ENCODE results near the gene ABI3BP.

The ABI3BP gene

GRCh38 chr3:101038393-101038792 lies 45.2 kb upstream of the ABI3BP start:
- H2AFZ ChIP-seq (ENCODE audit: low read length), result 0 out of 2 replicates have a peak overlapping the region, but pooled peaks have one; percentile 6
- H3K27ac ChIP-seq (ENCODE audit: low read length), result no peak overlapping the region; the same call in 1 of the 2 replicates
- peak; percentile 30 for DNase-seq
- H3F3A ChIP-seq (ENCODE audit: insufficient read depth, low read length), result no peaks in the 10 kb centered on the region
- H3K36me3 ChIP-seq (replicated peaks; ENCODE audit: insufficient read depth, low read length), result no peaks in the 10 kb centered on the region
- H3K9me2 ChIP-seq (replicated peaks; ENCODE audit: insufficient read depth, low read length), result no peaks in the 10 kb centered on the region
- TF ChIP-seq EZH2 (optimal IDR thresholded peaks at IDR 0.05; ENCODE audit: low read depth, low read length) (no peak), EZH2phosphoT487 (IDR thresholded peaks at IDR 0.05; ENCODE audit: low read length) (no peak)
- TF ChIP-seq, protein P1, sequence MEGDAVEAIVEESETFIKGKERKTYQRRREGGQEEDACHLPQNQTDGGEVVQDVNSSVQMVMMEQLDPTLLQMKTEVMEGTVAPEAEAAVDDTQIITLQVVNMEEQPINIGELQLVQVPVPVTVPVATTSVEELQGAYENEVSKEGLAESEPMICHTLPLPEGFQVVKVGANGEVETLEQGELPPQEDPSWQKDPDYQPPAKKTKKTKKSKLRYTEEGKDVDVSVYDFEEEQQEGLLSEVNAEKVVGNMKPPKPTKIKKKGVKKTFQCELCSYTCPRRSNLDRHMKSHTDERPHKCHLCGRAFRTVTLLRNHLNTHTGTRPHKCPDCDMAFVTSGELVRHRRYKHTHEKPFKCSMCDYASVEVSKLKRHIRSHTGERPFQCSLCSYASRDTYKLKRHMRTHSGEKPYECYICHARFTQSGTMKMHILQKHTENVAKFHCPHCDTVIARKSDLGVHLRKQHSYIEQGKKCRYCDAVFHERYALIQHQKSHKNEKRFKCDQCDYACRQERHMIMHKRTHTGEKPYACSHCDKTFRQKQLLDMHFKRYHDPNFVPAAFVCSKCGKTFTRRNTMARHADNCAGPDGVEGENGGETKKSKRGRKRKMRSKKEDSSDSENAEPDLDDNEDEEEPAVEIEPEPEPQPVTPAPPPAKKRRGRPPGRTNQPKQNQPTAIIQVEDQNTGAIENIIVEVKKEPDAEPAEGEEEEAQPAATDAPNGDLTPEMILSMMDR (IDR thresholded peaks at IDR 0.05; ENCODE audit: low read length), result no peak
- H3K4me2 ChIP-seq (ENCODE audit: low read depth, low read length), result peak overlapping the region; percentile 40; the same call in 1 of the 2 replicates
- no peaks in the 10 kb centered on the region for H3K9me3 ChIP-seq (replicated peaks; ENCODE audit: insufficient read depth, low read length)
- H3K4me3 ChIP-seq (ENCODE audit: low read length), result no peak overlapping the region
- H3K4me1 ChIP-seq (ENCODE audit: low read length), result peaks cover 7% of the 10 kb centered on the region
- H3K9ac ChIP-seq (ENCODE audit: low read length), result no peak overlapping the region
- H3K79me2 ChIP-seq (ENCODE audit: low read length), result no peaks in the 10 kb centered on the region
- H4K20me1 ChIP-seq (ENCODE audit: insufficient read depth, low read length), result no peaks in the 10 kb centered on the region
- H3K27me3 ChIP-seq (replicated peaks; ENCODE audit: insufficient read depth, low read length), result no peaks in the 10 kb centered on the region

- H3K9me2 ChIP-seq (replicated peaks; ENCODE audit: insufficient read depth, low read length), result no peaks in the 10 kb centered on the region
- H3K9ac ChIP-seq (ENCODE audit: low read length), result no peak overlapping the region
- no peak overlapping the region for H3K4me2 ChIP-seq (ENCODE audit: low read depth, low read length)
- no peak overlapping the region for H3K27ac ChIP-seq (ENCODE audit: low read length)
- H3K79me2 ChIP-seq (ENCODE audit: low read length), result no peaks in the 10 kb centered on the region
- H3K27me3 ChIP-seq (replicated peaks; ENCODE audit: insufficient read depth, low read length), result no peaks in the 10 kb centered on the region
- TF ChIP-seq EZH2 (optimal IDR thresholded peaks at IDR 0.05; ENCODE audit: low read depth, low read length), result no peak
- TF ChIP-seq, protein P1 (IDR thresholded peaks at IDR 0.05; ENCODE audit: low read length), result no peak
- TF ChIP-seq EZH2phosphoT487 (IDR thresholded peaks at IDR 0.05; ENCODE audit: low read length), result no peak
- H3K4me1 ChIP-seq (ENCODE audit: low read length), result peaks cover 7% of the 10 kb centered on the region
- H3K4me3 ChIP-seq (ENCODE audit: low read length), result no peak overlapping the region
- H3K36me3 ChIP-seq (replicated peaks; ENCODE audit: insufficient read depth, low read length), result no peaks in the 10 kb centered on the region
- H3F3A ChIP-seq (ENCODE audit: insufficient read depth, low read length), result no peaks in the 10 kb centered on the region
- DNase-seq, result no peak
- no peaks in the 10 kb centered on the region for H3K9me3 ChIP-seq (replicated peaks; ENCODE audit: insufficient read depth, low read length)
- no peak overlapping the region for H2AFZ ChIP-seq (ENCODE audit: low read length)
- no peaks in the 10 kb centered on the region for H4K20me1 ChIP-seq (ENCODE audit: insufficient read depth, low read length)
These were observed 44.4 kb upstream of the ABI3BP start for GRCh38 chr3:101037613-101038012.

GRCh38 chr3:101036676-101037075 lies 43.5 kb upstream of the ABI3BP start:
- Histone ChIP-seq H2AFZ (ENCODE audit: low read length) (no peak overlapping the region), H4K20me1 (ENCODE audit: insufficient read depth, low read length) (no peaks in the 10 kb centered on the region), H3F3A (ENCODE audit: insufficient read depth, low read length) (no peaks in the 10 kb centered on the region), H3K9me3 (replicated peaks; ENCODE audit: insufficient read depth, low read length) (no peaks in the 10 kb centered on the region), H3K27ac (ENCODE audit: low read length) (no peak overlapping the region), H3K27me3 (replicated peaks; ENCODE audit: insufficient read depth, low read length) (no peaks in the 10 kb centered on the region), H3K4me1 (ENCODE audit: low read length) (peaks cover 7% of the 10 kb centered on the region), H3K36me3 (replicated peaks; ENCODE audit: insufficient read depth, low read length) (no peaks in the 10 kb centered on the region), H3K9me2 (replicated peaks; ENCODE audit: insufficient read depth, low read length) (no peaks in the 10 kb centered on the region), H3K79me2 (ENCODE audit: low read length) (no peaks in the 10 kb centered on the region), H3K4me2 (ENCODE audit: low read depth, low read length) (no peak overlapping the region), H3K9ac (ENCODE audit: low read length) (no peak overlapping the region), H3K4me3 (ENCODE audit: low read length) (no peak overlapping the region)
- TF ChIP-seq EZH2phosphoT487 (IDR thresholded peaks at IDR 0.05; ENCODE audit: low read length), result no peak
- DNase-seq, result no peak

DNA sequence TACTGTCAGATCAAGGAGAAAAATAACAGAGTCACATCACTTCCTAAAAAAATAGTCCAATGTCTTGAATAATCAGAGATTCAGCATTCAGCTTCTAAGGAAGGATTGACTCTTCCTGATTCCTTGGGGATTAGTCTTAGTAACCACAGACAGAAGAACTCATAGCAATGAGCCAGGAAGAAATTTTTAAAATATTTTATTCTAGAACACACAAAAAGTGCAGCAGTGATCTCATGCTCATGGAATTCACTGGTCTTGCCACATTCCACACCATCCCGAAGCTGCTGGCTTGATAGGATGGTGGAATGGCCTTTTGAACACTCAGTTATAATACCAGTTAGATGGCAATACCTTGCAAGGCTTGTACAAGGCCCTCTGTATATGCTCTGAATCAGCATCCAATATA lies 43.0 kb upstream of the ABI3BP start:
- Histone ChIP-seq H3K9me2 (replicated peaks; ENCODE audit: insufficient read depth, low read length) (no peaks in the 10 kb centered on the region), H4K20me1 (ENCODE audit: insufficient read depth, low read length) (no peaks in the 10 kb centered on the region), H3K9ac (ENCODE audit: low read length) (no peak overlapping the region), H3F3A (ENCODE audit: insufficient read depth, low read length) (no peaks in the 10 kb centered on the region), H3K4me3 (ENCODE audit: low read length) (no peak overlapping the region), H3K36me3 (replicated peaks; ENCODE audit: insufficient read depth, low read length) (no peaks in the 10 kb centered on the region), H3K4me2 (ENCODE audit: low read depth, low read length) (no peak overlapping the region), H3K4me1 (ENCODE audit: low read length) (peaks cover 7% of the 10 kb centered on the region), H3K9me3 (replicated peaks; ENCODE audit: insufficient read depth, low read length) (no peaks in the 10 kb centered on the region), H3K27me3 (replicated peaks; ENCODE audit: insufficient read depth, low read length) (no peaks in the 10 kb centered on the region), H2AFZ (ENCODE audit: low read length) (no peak overlapping the region), H3K27ac (ENCODE audit: low read length) (no peak overlapping the region), H3K79me2 (ENCODE audit: low read length) (no peaks in the 10 kb centered on the region)
- TF ChIP-seq EZH2phosphoT487 (IDR thresholded peaks at IDR 0.05; ENCODE audit: low read length), result no peak
- no peak for TF ChIP-seq EZH2 (optimal IDR thresholded peaks at IDR 0.05; ENCODE audit: low read depth, low read length)
- TF ChIP-seq, protein P1 (IDR thresholded peaks at IDR 0.05; ENCODE audit: low read length), result no peak
- DNase-seq, result no peak

Data from MM.1S (cell line).